HCT116 (cell line): ENCODE measurements around the gene CEND1. TPM values are rescaled to one million over a fixed set of nuclear protein-coding genes. Genes with fewer than 3 reads are reported as not detected.

Experiments used
- ATAC-seq: fragments of 200-7000 bp; cut with Tn5 transposase; 2 replicates; pipeline ENCODE4 v1.9.1; 2020; ENCODE audit warnings: mild to moderate bottlenecking, moderate library complexity
- BruUV-seq: library from RNA; stranded (reverse); fragments of 400-500 nt; replicated peaks from 2 replicates; lab custom pipeline; 2021; lab: Mats Ljungman, UMichigan
- CTCF ChIA-PET: fragments of 300-600 bp; sonication (Branson Sonifier 250); formaldehyde crosslinking; loops from one replicate; lab custom pipeline; 2021; ENCODE audit warnings: antibody characterized with exemption; lab: Charles Lee
- POLR2A ChIA-PET: fragments of 300-600, 350-600 bp; sonication (Branson Sonifier 250); formaldehyde crosslinking; loops from one replicate; lab custom pipeline; 2021; ENCODE audit warnings: antibody characterized with exemption; lab: Charles Lee
- RAD21 ChIA-PET, 2 experiments: fragments of 300-600 bp; sonication (Branson Sonifier 250); formaldehyde crosslinking; loops; one replicate each; lab custom pipeline; 2023; ENCODE audit warnings: low total read pairs in 2 of 2; ENCODE audit not compliant: uncharacterized antibody in 2 of 2, unreplicated experiment in 2 of 2, low non-redundant PET in 1 of 2; lab: Charles Lee
- DNase-seq: peaks from one replicate; pipeline ENCODE4 v3.0.0-alpha.2; 2010; ENCODE audit warnings: low read depth, low spot score
- H2AFZ ChIP-seq: fragments of 200-600 bp; shearing (Covaris generic), sonication (generic); 2 replicates; pipeline ENCODE4 v1.6.1; 2017; ENCODE audit warnings: low read depth, mixed run types, mixed read lengths, antibody characterized with exemption, low read length; ENCODE audit not compliant: poor library complexity, severe bottlenecking
- H3K27ac ChIP-seq: 2 replicates; pipeline ENCODE4 v1.5.1; 2012; ENCODE audit warnings: low read depth, low read length
- H3K27me3 ChIP-seq: fragments of 200-600 bp; sonication (generic); 2 replicates; pipeline ENCODE4 v1.6.1; 2016; ENCODE audit warnings: mixed run types, low read length, mixed read lengths; ENCODE audit not compliant: insufficient read depth
- H3K36me3 ChIP-seq, 2 experiments: fragments of 200-500 bp in 1 of 2; fragments of 200-600 bp in 1 of 2; sonication (Bioruptor generic) in 1 of 2; sonication (generic) in 1 of 2; 2 replicates each; pipeline versions ENCODE4 v1.5.1 to v1.6.1; 2014 to 2016; ENCODE audit warnings: low read length in 2 of 2, inconsistent platforms in 1 of 2, mixed read lengths in 1 of 2, mixed run types in 1 of 2; ENCODE audit not compliant: insufficient read depth in 2 of 2, control insufficient read depth in 1 of 2
- H3K4me1 ChIP-seq, 2 experiments: fragments of 200-600 bp in 1 of 2; sonication (generic) in 1 of 2; 2 replicates each; pipeline versions ENCODE4 v1.5.1 to v1.6.1; 2012 to 2017; ENCODE audit warnings: low read length in 2 of 2, inconsistent platforms in 1 of 2, mild to moderate bottlenecking in 1 of 2, mixed read lengths in 1 of 2, mixed run types in 1 of 2, moderate library complexity in 1 of 2; ENCODE audit not compliant: insufficient read depth in 2 of 2, control insufficient read depth in 1 of 2
- H3K4me2 ChIP-seq: fragments of 200-600 bp; sonication (generic); 2 replicates; pipeline ENCODE4 v1.6.1; 2017; ENCODE audit warnings: mixed run types, low read length, mixed read lengths
- H3K4me3 ChIP-seq, 2 experiments: fragments of 200-600 bp in 1 of 2; sonication (generic) in 1 of 2; replicated peaks in 1 of 2; 2 replicates each; pipeline ENCODE4 v1.5.1; 2011 to 2016; ENCODE audit warnings: low read length in 2 of 2, control low read depth in 1 of 2, low read depth in 1 of 2, mild to moderate bottlenecking in 1 of 2, mixed read lengths in 1 of 2, mixed run types in 1 of 2
- H3K79me2 ChIP-seq: fragments of 200-600 bp; sonication (generic); 2 replicates; pipeline ENCODE4 v1.6.1; 2017; ENCODE audit warnings: mild to moderate bottlenecking, mixed run types, low read length, moderate library complexity, mixed read lengths; ENCODE audit not compliant: insufficient read depth
- H3K9ac ChIP-seq: fragments of 200-600 bp; sonication (generic); 2 replicates; pipeline ENCODE4 v1.6.1; 2016; ENCODE audit warnings: low read length, mixed read lengths
- H3K9me2 ChIP-seq: fragments of 200-600 bp; sonication (generic), shearing (Covaris generic); 2 replicates; pipeline ENCODE4 v1.6.1; 2017; ENCODE audit warnings: mixed run types, mild to moderate bottlenecking, moderate library complexity; ENCODE audit not compliant: insufficient read depth
- H3K9me3 ChIP-seq, 2 experiments: fragments of 200-500 bp in 1 of 2; fragments of 200-600 bp in 1 of 2; sonication (Bioruptor generic) in 1 of 2; sonication (generic) in 1 of 2; 2 replicates each; pipeline ENCODE4 v1.6.1; 2014 to 2017; ENCODE audit warnings: low read length in 2 of 2, mixed read lengths in 2 of 2, inconsistent platforms in 1 of 2, low read depth in 1 of 2, mild to moderate bottlenecking in 1 of 2, mixed run types in 1 of 2, moderate library complexity in 1 of 2; ENCODE audit not compliant: control insufficient read depth in 1 of 2, insufficient read depth in 1 of 2
- H4K20me1 ChIP-seq: fragments of 200-600 bp; sonication (generic), shearing (Covaris generic); 2 replicates; pipeline ENCODE4 v1.6.1; 2017; ENCODE audit warnings: mixed run types, mild to moderate bottlenecking, moderate library complexity; ENCODE audit not compliant: insufficient read depth
- CEBPB ChIP-seq: IDR thresholded peaks from 2 replicates; pipeline ENCODE4 v1.6.1; 2012; ENCODE audit warnings: low read depth
- CTCF ChIP-seq, 3 experiments: fragments of 200-600 bp in 1 of 3; sonication (generic) in 1 of 3; IDR thresholded peaks in 2 of 3; conservative IDR thresholded peaks in 1 of 3; 2 replicates each; pipeline ENCODE4 v1.5.1; 2012 to 2017; ENCODE audit warnings: low read depth in 2 of 3, low read length in 2 of 3, antibody characterized with exemption in 1 of 3, borderline replicate concordance in 1 of 3, control low read depth in 1 of 3, mild to moderate bottlenecking in 1 of 3, mixed read lengths in 1 of 3, mixed run types in 1 of 3, moderate library complexity in 1 of 3; ENCODE audit not compliant: insufficient read depth in 1 of 3
- ELF1 ChIP-seq: IDR thresholded peaks from 2 replicates; pipeline ENCODE4 v1.6.1; 2012; ENCODE audit warnings: low read depth, borderline replicate concordance
- EZH2phosphoT487 ChIP-seq: fragments of 200-600 bp; IDR thresholded peaks from 2 replicates; pipeline ENCODE4 v1.6.1; 2018; ENCODE audit warnings: antibody characterized with exemption, borderline replicate concordance
- RAD21 ChIP-seq: IDR thresholded peaks from 2 replicates; pipeline ENCODE4 v1.6.1; 2012; ENCODE audit warnings: low read depth, mild to moderate bottlenecking
- TCF7L2 ChIP-seq: IDR thresholded peaks from 2 replicates; pipeline ENCODE4 v1.7.0; 2011; ENCODE audit warnings: borderline replicate concordance, inconsistent platforms; ENCODE audit not compliant: insufficient read depth, insufficient read length; ENCODE audit errors: extremely low read depth
- YY1 ChIP-seq: IDR thresholded peaks from 2 replicates; pipeline ENCODE4 v1.6.1; 2011; ENCODE audit warnings: low read length, low read depth, moderate library complexity, mild to moderate bottlenecking; ENCODE audit not compliant: insufficient replicate concordance; ENCODE audit errors: extremely low read depth
- ZFX ChIP-seq: fragments of 450-650 bp; IDR thresholded peaks from 2 replicates; pipeline ENCODE4 v1.6.1; 2017
- intact Hi-C: fragments of 100-400 bp; cut with micrococcal nuclease; formaldehyde crosslinking; loops from 2 replicates; pipeline ENCODE4 v1.10.0; 2022
- total RNA-seq: library from RNA; stranded (reverse); gene quantifications from one replicate; pipeline ENCODE4 v1.2.1, GENCODE V29; 2021; ENCODE audit not compliant: unreplicated experiment

Gene CEND1
- total RNA-seq, 1 experiment from 2014 or later, result 0.27 TPM

GRCh38 chr11:796565-797295, 6.8 kb upstream of the CEND1 start:
- intact Hi-C loops, result loop anchor here (1.0 kb wide), 1 partner anchor 13 kb away; the partner anchor contains the start of gene RPLP2
- CTCF ChIA-PET, result interaction anchor here (1.7 kb wide), 1 partner anchor 13 kb away, joined by 6 read pairs; no protein-coding TSS in a partner anchor
- Histone ChIP-seq H3K9me3 (no peaks in the 10 kb centered on the region), H3K27ac (peak overlapping the region; percentile 91), H3K9me2 (no peaks in the 10 kb centered on the region), H3K9ac (peak overlapping the region; percentile 94), H3K79me2 (peaks cover 29% of the 10 kb centered on the region), H3K4me2 (peak overlapping the region; percentile 97), H3K4me1 (peaks cover 16 to 42% of the 10 kb centered on the region in 2 experiments), H3K27me3 (no peaks in the 10 kb centered on the region), H3K36me3 (peaks cover 0 to 8% of the 10 kb centered on the region in 2 experiments; a peak in 1 of 4 replicates), H2AFZ (no peak overlapping the region), H4K20me1 (no peaks in the 10 kb centered on the region), H3K4me3 (peak overlapping the region; percentile 86 to 92)
- no peak for DNase-seq
- TF ChIP-seq RAD21 (no peak), ZFX (no peak), CTCF (IDR thresholded peaks at IDR 0.05 in 2 of 3, conservative IDR thresholded peaks at IDR 0.05 in 1 of 3; ENCODE audit: borderline replicate concordance in 1 of 3, insufficient read depth in 1 of 3, low read depth in 2 of 3, low read length in 2 of 3) (no peak), TCF7L2 (no peak), YY1 (no peak), ELF1 (no peak), EZH2phosphoT487 (no peak), CEBPB (no peak)
- RAD21 ChIA-PET, result no interaction called here
- POLR2A ChIA-PET, result interaction anchor here (0.5 to 2.9 kb wide), 5 partner anchors 11 to 183 kb away, joined by 3 to 25 read pairs (median 7); partner anchors contain the start of gene RPLP2
- no TSS peak for BruUV-seq
- no peak; the same call in 1 of the 2 replicates for ATAC-seq
